Coronary artery (tissue), 2 donors: ENCODE results near the gene PAMR1.
A peak's percentile ranks its signal among the peaks of the same experiment; 100 is the strongest.

Experiments
- DNase-seq: peaks from one replicate; pipeline ENCODE4 v3.0.0-alpha.2; 2017; ENCODE audit warnings: low spot score
- H3K27ac ChIP-seq, 2 donors: fragments of 200-600 bp; sonication (generic); one replicate each; pipeline ENCODE4 v1.5.1; 2016 to 2019
- H3K4me3 ChIP-seq: fragments of 200-600 bp; sonication (generic); 2 replicates; pipeline ENCODE4 v1.5.1; 2016; ENCODE audit warnings: mild to moderate bottlenecking, moderate library complexity
- CTCF ChIP-seq: fragments of 200-600 bp; sonication (generic); IDR thresholded peaks from one replicate; pipeline ENCODE4 v1.5.1; 2019; ENCODE audit warnings: antibody characterized with exemption

The PAMR1 gene

DNA sequence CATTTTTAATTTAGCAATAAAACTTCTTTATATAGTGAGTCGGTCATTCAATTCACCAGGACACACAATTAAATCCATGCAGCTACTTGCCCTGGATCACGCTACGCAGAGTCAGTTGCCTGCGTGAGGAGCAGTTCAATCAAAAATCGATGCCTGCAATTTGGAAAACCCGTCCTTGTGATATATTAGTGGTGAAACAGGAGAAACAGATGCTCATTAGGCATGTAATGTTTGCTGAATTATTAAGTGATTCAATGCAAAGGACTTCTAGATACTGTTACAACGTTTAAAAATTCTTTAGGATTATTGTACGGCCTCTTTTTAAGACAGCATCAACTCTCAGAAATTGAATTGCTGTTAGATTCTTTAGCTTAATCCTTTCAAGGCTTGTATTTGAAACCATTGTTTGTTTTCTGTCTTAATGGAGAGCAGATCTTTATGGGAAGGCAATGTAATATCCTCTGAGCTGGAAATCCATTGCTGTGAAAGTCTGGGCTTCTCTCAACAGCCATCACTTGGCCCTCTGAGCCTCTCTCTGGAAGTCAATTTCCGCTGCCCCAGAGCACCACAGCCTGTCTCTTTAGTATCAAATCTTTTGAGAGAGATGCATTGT, 20.1 kb upstream of the PAMR1 start:
- Histone ChIP-seq H3K4me3 (no peak overlapping the region), H3K27ac (no peak overlapping the region)
- no peak for DNase-seq
- no peak for TF ChIP-seq CTCF

GRCh38 chr11:35543481-35543880, 18.1 kb upstream of the PAMR1 start:
- TF ChIP-seq CTCF: no peak
- Histone ChIP-seq H3K4me3 (no peak overlapping the region), H3K27ac (no peak overlapping the region)
- no peak for DNase-seq

DNA sequence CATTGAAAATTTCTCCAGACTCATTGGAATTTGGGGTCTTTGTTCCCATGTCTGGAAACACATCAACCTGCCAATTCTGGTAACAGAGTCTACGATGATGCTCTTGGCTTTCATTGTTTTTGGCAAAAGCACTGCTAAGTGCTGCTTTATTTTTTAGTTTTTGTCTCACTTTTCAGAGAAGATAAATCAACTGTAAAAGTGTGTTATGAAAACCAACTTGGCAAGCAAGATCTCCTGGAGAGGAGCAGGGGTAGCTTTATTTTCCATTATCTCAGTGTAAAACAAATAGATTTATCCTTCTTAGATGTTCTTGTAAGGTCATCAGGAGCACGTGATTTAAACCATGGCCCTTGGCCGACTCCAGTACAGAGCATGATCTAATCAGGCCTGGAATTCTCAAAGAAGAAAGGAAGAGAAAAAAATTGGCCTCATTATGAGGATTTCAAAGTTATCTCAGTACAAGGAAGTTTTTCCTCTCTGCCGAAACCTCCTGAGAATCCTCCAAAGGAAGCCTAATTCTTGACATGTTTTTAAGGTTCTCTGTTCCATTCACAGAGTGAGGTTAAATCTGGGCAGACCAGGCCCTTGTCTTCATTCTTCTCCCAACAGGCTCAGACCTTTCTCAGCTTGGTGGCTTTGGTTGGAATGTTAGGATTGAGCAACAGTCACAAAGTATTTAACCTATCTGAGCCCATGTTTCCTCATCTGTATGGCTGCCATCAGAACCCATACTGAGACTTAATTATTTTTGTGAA, 16.4 kb upstream of the PAMR1 start:
- Histone ChIP-seq H3K4me3 (no peak overlapping the region), H3K27ac (peak overlapping the region in 1 of 2 donors; percentile 70)
- no peak for TF ChIP-seq CTCF
- no peak for DNase-seq

- no peak for DNase-seq
- no peak overlapping the region for H3K4me3 ChIP-seq
- peak overlapping the region in 1 of 2 donors; percentile 4 for H3K27ac ChIP-seq
- no peak for TF ChIP-seq CTCF
Measured at GRCh38 chr11:35540526-35540925, 15.1 kb upstream of the PAMR1 start.

GRCh38 chr11:35539781-35540281, 14.4 kb upstream of the PAMR1 start:
- DNase-seq: no peak
- H3K27ac ChIP-seq: peak overlapping the region in 1 of 2 donors; percentile 48

GRCh38 chr11:35539256-35539655, 13.8 kb upstream of the PAMR1 start:
- TF ChIP-seq CTCF: no peak
- H3K4me3 ChIP-seq: no peak overlapping the region
- no peak for DNase-seq
- H3K27ac ChIP-seq: peak overlapping the region in 1 of 2 donors; percentile 48

More at GRCh38 chr11:35539781-35540281, 14.4 kb upstream of the PAMR1 start:
- H3K4me3 ChIP-seq: no peak overlapping the region
- no peak for TF ChIP-seq CTCF

- Histone ChIP-seq H3K27ac (no peak overlapping the region), H3K4me3 (no peak overlapping the region)
- no peak for DNase-seq
- TF ChIP-seq CTCF: no peak
Measured at GRCh38 chr11:35536470-35536869, 11.1 kb upstream of the PAMR1 start.
